ENCODE data around the gene PCDH12. TPM values are rescaled to one million over a fixed set of nuclear protein-coding genes. Genes with fewer than 3 reads are reported as not detected.

The PCDH12 gene
- total RNA-seq, 1 experiment from 2014 or later, result 0.02 TPM

- no peaks in the 10 kb centered on the region for H3K36me3 ChIP-seq (ENCODE audit: control insufficient read depth in 1 of 2, insufficient read depth in 2 of 2, low read length in 2 of 2)
- DNase-seq (ENCODE audit: low read depth, low spot score) (no peak), ATAC-seq (no peak)
- no peak overlapping the region for H3K4me3 ChIP-seq (replicated peaks in 1 of 2; ENCODE audit: low read depth in 1 of 2, low read length in 2 of 2)
- no peak for TF ChIP-seq CTCF (IDR thresholded peaks at IDR 0.05 in 2 of 3, conservative IDR thresholded peaks at IDR 0.05 in 1 of 3; ENCODE audit: borderline replicate concordance in 1 of 3, insufficient read depth in 1 of 3, low read depth in 2 of 3, low read length in 2 of 3)
- POLR2A ChIA-PET, result no interaction called here
- intact Hi-C loops (cut with micrococcal nuclease), result no loop called here
- no peak overlapping the region for H2AFZ ChIP-seq (ENCODE audit: low read depth, low read length, poor library complexity, severe bottlenecking)
- H3K9ac ChIP-seq (ENCODE audit: low read length), result no peak overlapping the region
- RAD21 ChIA-PET (ENCODE audit: low non-redundant PET in 1 of 2, low total read pairs in 2 of 2, uncharacterized antibody in 2 of 2, unreplicated experiment in 2 of 2), result no interaction called here
- H3K9me3 ChIP-seq (ENCODE audit: control insufficient read depth in 1 of 2, insufficient read depth in 1 of 2, low read depth in 1 of 2, low read length in 2 of 2), result no peaks in the 10 kb centered on the region
- H3K4me1 ChIP-seq (ENCODE audit: control insufficient read depth in 1 of 2, insufficient read depth in 2 of 2, low read length in 2 of 2), result peaks cover 0 to 10% of the 10 kb centered on the region in 2 experiments; a peak in 1 of 4 replicates
- H3K9me2 ChIP-seq (ENCODE audit: insufficient read depth), result no peaks in the 10 kb centered on the region
- H3K27ac ChIP-seq (ENCODE audit: low read depth, low read length), result no peak overlapping the region
- no peaks in the 10 kb centered on the region for H4K20me1 ChIP-seq (ENCODE audit: insufficient read depth)
- H3K27me3 ChIP-seq (ENCODE audit: insufficient read depth, low read length), result no peaks in the 10 kb centered on the region
- H3K79me2 ChIP-seq (ENCODE audit: insufficient read depth, low read length), result no peaks in the 10 kb centered on the region
- no TSS peak for BruUV-seq (replicated peaks)
- H3K4me2 ChIP-seq (ENCODE audit: low read length), result no peak overlapping the region
- CTCF ChIA-PET, result interaction anchor here (0.6 to 3.2 kb wide), 5 partner anchors 10 to 266 kb away, joined by 3 to 79 read pairs (median 6); partner anchors contain the start of genes DELE1 and RNF14
These were observed 657 bp upstream of the PCDH12 start for GRCh38 chr5:141958546-141959172.

GRCh38 chr5:141957367-141957996 lies 520 bp downstream of the PCDH12 start:
- ChIA-PET CTCF (interaction anchor here (1.0 to 1.2 kb wide), 2 partner anchors 11 to 13 kb away, joined by 3 to 6 read pairs; partner anchors contain the start of gene RNF14), POLR2A (interaction anchor here (1.1 kb wide), 1 partner anchor 11 kb away, joined by 3 read pairs; the partner anchor contains the start of gene RNF14), RAD21 (ENCODE audit: low non-redundant PET in 1 of 2, low total read pairs in 2 of 2, uncharacterized antibody in 2 of 2, unreplicated experiment in 2 of 2) (no interaction called here)
- H3K9me3 ChIP-seq (ENCODE audit: control insufficient read depth in 1 of 2, insufficient read depth in 1 of 2, low read depth in 1 of 2, low read length in 2 of 2), result no peaks in the 10 kb centered on the region
- H3K9me2 ChIP-seq (ENCODE audit: insufficient read depth), result no peaks in the 10 kb centered on the region
- peaks cover 0 to 10% of the 10 kb centered on the region in 2 experiments; a peak in 1 of 4 replicates for H3K4me1 ChIP-seq (ENCODE audit: control insufficient read depth in 1 of 2, insufficient read depth in 2 of 2, low read length in 2 of 2)
- no peak for DNase-seq (ENCODE audit: low read depth, low spot score)
- H3K4me2 ChIP-seq (ENCODE audit: low read length), result no peak overlapping the region
- intact Hi-C loops (cut with micrococcal nuclease), result no loop called here
- BruUV-seq (replicated peaks), result no TSS peak
- no peak overlapping the region for H3K27ac ChIP-seq (ENCODE audit: low read depth, low read length)
- no peak for TF ChIP-seq SRF (IDR thresholded peaks at IDR 0.05; ENCODE audit: low read depth)
- no peak for TF ChIP-seq CTCF (IDR thresholded peaks at IDR 0.05 in 2 of 3, conservative IDR thresholded peaks at IDR 0.05 in 1 of 3; ENCODE audit: borderline replicate concordance in 1 of 3, insufficient read depth in 1 of 3, low read depth in 2 of 3, low read length in 2 of 3)
- TF ChIP-seq ATF3 (IDR thresholded peaks at IDR 0.05), result no peak
- no peak for TF ChIP-seq JUND (IDR thresholded peaks at IDR 0.05)
- no peak for TF ChIP-seq SIN3A (IDR thresholded peaks at IDR 0.05; ENCODE audit: low read depth)
- no peak for TF ChIP-seq MAX (IDR thresholded peaks at IDR 0.05)
- no peak for TF ChIP-seq ZBTB33 (IDR thresholded peaks at IDR 0.05; ENCODE audit: extremely low read depth, insufficient replicate concordance, low read length)
- no peak for TF ChIP-seq EGR1 (IDR thresholded peaks at IDR 0.05; ENCODE audit: low read depth)
- no peaks in the 10 kb centered on the region for H3K27me3 ChIP-seq (ENCODE audit: insufficient read depth, low read length)
- H2AFZ ChIP-seq (ENCODE audit: low read depth, low read length, poor library complexity, severe bottlenecking), result no peak overlapping the region
- H3K4me3 ChIP-seq (replicated peaks in 1 of 2; ENCODE audit: low read depth in 1 of 2, low read length in 2 of 2), result no peak overlapping the region
- no peaks in the 10 kb centered on the region for H4K20me1 ChIP-seq (ENCODE audit: insufficient read depth)
- no peak for ATAC-seq
- H3K9ac ChIP-seq (ENCODE audit: low read length), result no peak overlapping the region
- H3K36me3 ChIP-seq (ENCODE audit: control insufficient read depth in 1 of 2, insufficient read depth in 2 of 2, low read length in 2 of 2), result no peaks in the 10 kb centered on the region
- H3K79me2 ChIP-seq (ENCODE audit: insufficient read depth, low read length), result no peaks in the 10 kb centered on the region

Measured in HCT116 (cell line).